HepG2 (cell line): ENCODE data around the gene TSSK1B. TPM values are rescaled to one million over a fixed set of nuclear protein-coding genes. Genes with fewer than 3 reads are reported as not detected.
"Not testable (repeated sequence)": the region's sequence is repeated elsewhere in the genome, so short reads cannot be mapped to it uniquely, and the experiment has no call there.

Source experiments
- ATAC-seq: fragments of 200-7000 bp; cut with Tn5 transposase; 3 replicates; pipeline ENCODE4 v1.9.1; 2020; ENCODE audit warnings: mild to moderate bottlenecking, moderate library complexity
- BruUV-seq: library from RNA; stranded (reverse); fragments of 400-500 nt; replicated peaks from 2 replicates; lab custom pipeline; 2021; lab: Mats Ljungman, UMichigan
- CTCF ChIA-PET: fragments of 300-600 bp; formaldehyde crosslinking; extraction: SDS; loops from one replicate; lab custom pipeline; 2021; ENCODE audit warnings: low total read pairs, inconsistent platforms, low intra/inter-chr PET ratio; lab: Yijun Ruan, JAX
- POLR2A ChIA-PET: fragments of 350-600 bp; sonication (Branson Sonifier 250); formaldehyde crosslinking; loops from one replicate; lab custom pipeline; 2020; ENCODE audit warnings: antibody characterized with exemption, inconsistent platforms; lab: Yijun Ruan, JAX
- DNase-seq: peaks from one replicate; pipeline ENCODE4 v3.0.0-alpha.2; 2015; ENCODE audit warnings: low spot score
- FAIRE-seq: peaks from 3 replicates; lab custom pipeline; 2011; peaks lifted over from hg19 to GRCh38; lab: Jason Lieb, UNC
- H2AFZ ChIP-seq: one replicate; pipeline ENCODE4 v1.6.1; 2011; ENCODE audit warnings: low read length, inconsistent platforms
- H3K27ac ChIP-seq: fragments of 300-600 bp; 3 replicates; pipeline ENCODE4 v1.8.0; 2011; ENCODE audit warnings: mixed run types, mild to moderate bottlenecking, mixed read lengths, low read length, inconsistent platforms; ENCODE audit not compliant: insufficient read depth; ENCODE audit errors: extremely low read length
- H3K27me3 ChIP-seq, 2 experiments: fragments of 200-600 bp in 1 of 2; 2 replicates in 1 of 2; 3 replicates in 1 of 2; pipeline versions ENCODE4 v1.6.0 to v1.8.0; 2011; ENCODE audit warnings: low read length in 2 of 2, mild to moderate bottlenecking in 2 of 2, moderate library complexity in 2 of 2, inconsistent platforms in 1 of 2; ENCODE audit not compliant: insufficient read depth in 2 of 2, control insufficient read depth in 1 of 2
- H3K36me3 ChIP-seq, 2 experiments: fragments of 200-600 bp in 1 of 2; replicated peaks in 1 of 2; 2 replicates in 1 of 2; 3 replicates in 1 of 2; pipeline versions ENCODE4 v1.5.1 to v1.8.0; 2011; ENCODE audit warnings: low read length in 2 of 2, inconsistent platforms in 1 of 2; ENCODE audit not compliant: insufficient read depth in 2 of 2, control insufficient read depth in 1 of 2
- H3K4me1 ChIP-seq: 2 replicates; pipeline ENCODE4 v1.5.1; 2012; ENCODE audit warnings: low read length, inconsistent platforms; ENCODE audit not compliant: insufficient read depth
- H3K4me2 ChIP-seq: 2 replicates; pipeline ENCODE4 v1.6.0; 2011; ENCODE audit warnings: low read depth, low read length, inconsistent platforms
- H3K4me3 ChIP-seq, 3 experiments: fragments of 200-600 bp in 1 of 3; sonication (generic), shearing (Covaris generic) in 1 of 3; replicated peaks in 1 of 3; 2 replicates each; pipeline ENCODE4 v1.5.1; 2011 to 2016; ENCODE audit warnings: low read length in 3 of 3, inconsistent platforms in 2 of 3, low read depth in 2 of 3, mild to moderate bottlenecking in 2 of 3, control low read depth in 1 of 3, mixed read lengths in 1 of 3; ENCODE audit not compliant: insufficient read depth in 1 of 3
- H3K79me2 ChIP-seq: one replicate; pipeline ENCODE4 v1.6.1; 2011; ENCODE audit warnings: low read length, inconsistent platforms; ENCODE audit not compliant: insufficient read depth
- H3K9ac ChIP-seq: 2 replicates; pipeline ENCODE4 v1.6.0; 2011; ENCODE audit warnings: mild to moderate bottlenecking, low read depth, low read length, inconsistent platforms; ENCODE audit not compliant: insufficient read depth
- H3K9me3 ChIP-seq: 2 replicates; pipeline ENCODE4 v1.5.1; 2012; ENCODE audit warnings: mild to moderate bottlenecking, low read length
- H4K20me1 ChIP-seq: 2 replicates; pipeline ENCODE4 v1.6.0; 2011; ENCODE audit warnings: inconsistent platforms, mild to moderate bottlenecking, low read length, moderate library complexity; ENCODE audit not compliant: insufficient read depth
- BHLHE40 ChIP-seq: IDR thresholded peaks from 2 replicates; pipeline ENCODE4 v1.6.1; 2011; ENCODE audit warnings: low read length, improper control_type of control experiment
- ESRRA ChIP-seq: sonication (generic); formaldehyde crosslinking; IDR thresholded peaks from 2 replicates; pipeline ENCODE4 v1.5.1; 2020; ENCODE audit warnings: mild to moderate bottlenecking, low read depth, missing genetic modification reagents
- NR2F6 ChIP-seq, 2 experiments: IDR thresholded peaks; 2 replicates each; pipeline ENCODE4 v1.6.1; 2016; ENCODE audit warnings: antibody characterized with exemption in 1 of 2, mild to moderate bottlenecking in 1 of 2
- REXO4 ChIP-seq: sonication (generic); formaldehyde crosslinking; IDR thresholded peaks from 2 replicates; pipeline ENCODE4 v1.8.0; 2022; ENCODE audit warnings: missing genetic modification reagents, mild to moderate bottlenecking, borderline replicate concordance
- TP53 ChIP-seq: sonication (generic); formaldehyde crosslinking; conservative IDR thresholded peaks from 2 replicates; pipeline ENCODE4 v1.4.0; 2020; ENCODE audit warnings: missing genetic modification reagents
- TRAFD1 ChIP-seq: sonication (generic); formaldehyde crosslinking; IDR thresholded peaks from 2 replicates; pipeline ENCODE4 v1.5.1; 2020; ENCODE audit warnings: missing genetic modification reagents, mild to moderate bottlenecking, borderline replicate concordance
- USF2 ChIP-seq, 2 experiments: sonication (generic) in 1 of 2; formaldehyde crosslinking in 1 of 2; IDR thresholded peaks; 2 replicates each; pipeline versions ENCODE4 v1.5.1 to v1.6.1; 2011 to 2020; ENCODE audit warnings: borderline replicate concordance in 1 of 2, low read depth in 1 of 2, low read length in 1 of 2, mild to moderate bottlenecking in 1 of 2, missing genetic modification reagents in 1 of 2, moderate library complexity in 1 of 2
- ZFP36 ChIP-seq: fragments of 150-350 bp; IDR thresholded peaks from 2 replicates; pipeline ENCODE4 v1.6.1; 2018; ENCODE audit warnings: borderline replicate concordance, low read length, low read depth; ENCODE audit not compliant: partially characterized antibody
- ZNF431 ChIP-seq: sonication (generic); formaldehyde crosslinking; IDR thresholded peaks from 2 replicates; pipeline ENCODE4 v1.9.0; 2022; ENCODE audit warnings: missing genetic modification reagents, low read depth, mild to moderate bottlenecking, borderline replicate concordance
- WGBS: methylation state at CpG from one replicate; pipeline ENCODE4 v1.1.6; 2017; ENCODE audit warnings: low lambda C conversion rate; 5-methylcytosine and 5-hydroxymethylcytosine counted together
- in situ Hi-C: cut with HindIII; loops from 2 replicates; pipeline ENCODE4 v1.10.0; 2017; ENCODE audit warnings: low pct_unique_long_range_greater_than_20kb; ENCODE audit not compliant: extremely low pct_ligation_motif_present
- intact Hi-C: fragments of 100-400 bp; cut with micrococcal nuclease; formaldehyde crosslinking; loops from one replicate; pipeline ENCODE4 v1.10.0; 2022; ENCODE audit not compliant: unreplicated experiment
- polyA plus RNA-seq, 8 experiments: library from polyadenylated mRNA; depleted of rRNA in 3 of 8; stranded (reverse) in 7 of 8; unstranded in 1 of 8; fragments of >200 nt; fragmentation: Illumina TruSeq in 4 of 8; extraction: Trizol in 4 of 8; gene quantifications; 2 replicates each; pipeline versions ENCODE4 v1.2.1 to v1.2.3, GENCODE V29; 2011 to 2016; ENCODE audit warnings: low read depth in 4 of 8, missing spikeins in 1 of 8, mixed read lengths in 1 of 8; ENCODE audit not compliant: insufficient read depth in 1 of 8
- total RNA-seq, 5 experiments: library from RNA; depleted of rRNA; stranded (reverse); fragments of >200 nt; fragmentation: Illumina TruSeq; extraction: Trizol; gene quantifications; 2 replicates each; pipeline ENCODE4 v1.2.3, GENCODE V29; 2016; ENCODE audit warnings: low read depth in 1 of 5

TSSK1B gene
- total and polyA plus RNA-seq, 2 of the 13 experiments (the other 11 are each of a cell fraction or from before 2014, with no cell fraction given): not detected

DNA sequence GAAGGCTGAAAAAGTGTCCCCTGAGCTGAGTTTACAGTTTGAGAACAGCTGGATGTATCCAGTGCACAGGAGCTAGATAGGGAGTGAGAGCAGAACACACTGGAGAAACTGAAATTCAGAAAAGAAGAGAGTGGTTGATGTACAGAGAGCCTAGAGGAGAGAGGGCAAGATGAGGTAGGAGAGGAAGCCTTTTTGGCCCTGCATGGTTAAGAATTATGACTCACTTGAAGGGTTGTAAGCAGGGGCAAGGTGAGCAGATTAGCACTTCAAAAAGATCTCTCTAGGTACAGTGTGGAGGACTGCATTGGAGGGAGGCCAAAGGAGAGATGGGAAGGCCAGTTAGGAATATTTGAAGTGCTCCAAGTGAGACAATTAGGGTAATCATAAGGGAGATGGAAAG lies 28.2 kb upstream of the TSSK1B start:
- no peaks in the 10 kb centered on the region for H3K4me1 ChIP-seq
- no TSS peak for BruUV-seq
- TF ChIP-seq REXO4: no peak
- no peak for TF ChIP-seq ZNF431 (CRISPR knock-in tag)
- no peak for TF ChIP-seq TRAFD1 (CRISPR knock-in tag)
- TF ChIP-seq TP53 (CRISPR knock-in tag): no peak
- TF ChIP-seq ZFP36: no peak
- TF ChIP-seq BHLHE40: no peak
- TF ChIP-seq NR2F6 (IDR thresholded peaks at IDR 0.05): no peak
- no peak for TF ChIP-seq NR2F6 (CRISPR knock-in tag; IDR thresholded peaks at IDR 0.05)
- no peak for TF ChIP-seq USF2 (IDR thresholded peaks at IDR 0.05; ENCODE audit: low read depth, low read length)
- no peak for TF ChIP-seq USF2 (CRISPR knock-in tag; IDR thresholded peaks at IDR 0.05; ENCODE audit: borderline replicate concordance)
- no peak for TF ChIP-seq ESRRA
- ATAC-seq: no peak
- no peak overlapping the region for H2AFZ ChIP-seq
- H3K4me2 ChIP-seq: no peak overlapping the region
- H3K27me3 ChIP-seq: no peaks in the 10 kb centered on the region; a peak in 1 of 5 replicates
- ChIA-PET POLR2A (no interaction called here), CTCF (no interaction called here)
- H3K79me2 ChIP-seq: no peaks in the 10 kb centered on the region
- H3K9me3 ChIP-seq: no peaks in the 10 kb centered on the region
- no peak overlapping the region for H3K27ac ChIP-seq
- H4K20me1 ChIP-seq: no peaks in the 10 kb centered on the region
- no peak overlapping the region for H3K4me3 ChIP-seq
- H3K9ac ChIP-seq: no peak overlapping the region
- intact Hi-C loops: no loop called here
- FAIRE-seq: no peak
- no peak for DNase-seq
- in situ Hi-C loops: no loop called here
- H3K36me3 ChIP-seq: no peaks in the 10 kb centered on the region

DNA sequence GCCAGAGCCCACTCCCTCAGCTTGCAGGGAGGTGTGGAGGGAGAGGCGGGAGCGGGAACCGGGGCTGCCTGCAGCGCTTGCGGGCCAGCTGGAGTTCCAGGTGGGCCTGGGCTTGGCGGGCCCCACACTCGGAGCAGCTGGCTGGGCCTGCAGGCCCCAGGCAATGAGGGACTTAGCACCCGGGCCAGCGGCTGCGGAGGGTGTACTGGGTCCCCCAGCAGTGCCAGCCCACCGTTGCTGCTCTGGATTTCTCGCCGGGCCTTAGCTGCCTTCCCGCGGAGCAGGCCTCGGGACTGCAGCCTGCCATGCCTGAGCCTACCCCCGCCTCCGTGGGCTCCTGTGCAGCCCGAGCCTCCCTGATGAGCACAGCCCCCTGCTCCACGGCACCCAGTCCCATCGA lies 22.3 kb upstream of the TSSK1B start:
- intact Hi-C loops, CTCF ChIA-PET, in situ Hi-C loops, FAIRE-seq, H3K27me3 ChIP-seq, DNase-seq, POLR2A ChIA-PET, H3K4me3 ChIP-seq, BruUV-seq, H2AFZ ChIP-seq, H3K36me3 ChIP-seq, H3K4me2 ChIP-seq, H3K27ac ChIP-seq, H3K9me3 ChIP-seq, H4K20me1 ChIP-seq, H3K4me1 ChIP-seq, ATAC-seq, H3K9ac ChIP-seq, H3K79me2 ChIP-seq: not testable (repeated sequence)
- WGBS: 44% methylated on average over 5 of the region's 21 CpGs
